CD4-positive, CD25-positive, alpha-beta regulatory T cell (primary cell): Measurements from ENCODE around the gene GDF11. TPM values are rescaled to one million over a fixed set of nuclear protein-coding genes. Genes with fewer than 3 reads are reported as not detected.

Source experiments
- ATAC-seq, 2 donors: fragments of 150-1000 bp; cut with Tn5 transposase; one replicate each; pipeline ENCODE4 v1.10.0; 2021; ENCODE audit warnings: low read depth in 2 of 2, moderate number of reproducible peaks in 2 of 2, moderate library complexity in 1 of 2
- DNase-seq, 3 donors: peaks; one replicate each; pipeline versions ENCODE4 v3.0.0 to v3.0.0-alpha.2; 2012 to 2022; ENCODE audit warnings: mixed read lengths in 1 of 3
- H3K27ac ChIP-seq: one replicate; pipeline ENCODE4 v1.7.0; 2013; ENCODE audit warnings: mild to moderate bottlenecking, low read length; ENCODE audit not compliant: insufficient read depth, poor library complexity, severe bottlenecking
- H3K27me3 ChIP-seq: one replicate; pipeline ENCODE4 v1.7.0; 2013; ENCODE audit warnings: low read length; ENCODE audit not compliant: control insufficient read depth, insufficient read depth
- H3K36me3 ChIP-seq: one replicate; pipeline ENCODE4 v1.7.0; 2013; ENCODE audit warnings: mild to moderate bottlenecking, low read length, moderate library complexity; ENCODE audit not compliant: control insufficient read depth, insufficient read depth
- H3K4me1 ChIP-seq: 2 replicates; pipeline ENCODE4 v1.7.0; 2013; ENCODE audit warnings: mild to moderate bottlenecking, low read length; ENCODE audit not compliant: insufficient read depth, control insufficient read depth, poor library complexity, severe bottlenecking
- H3K4me3 ChIP-seq: one replicate; pipeline ENCODE4 v1.7.0; 2013; ENCODE audit warnings: low read depth, mild to moderate bottlenecking, low read length, moderate library complexity
- H3K9me3 ChIP-seq, 2 experiments: 1 replicate in 1 of 2; 2 replicates in 1 of 2; pipeline ENCODE4 v1.7.0; 2013; ENCODE audit warnings: low read length in 2 of 2, mild to moderate bottlenecking in 1 of 2, moderate library complexity in 1 of 2; ENCODE audit not compliant: control insufficient read depth in 2 of 2
- H3K27ac Mint-ChIP-seq, 3 donors: one replicate each; pipeline ENCODE4 v1.8.0; 2020 to 2022; ENCODE audit warnings: mild to moderate bottlenecking in 3 of 3, mixed read lengths in 3 of 3, moderate library complexity in 2 of 3
- H3K27me3 Mint-ChIP-seq: one replicate; pipeline ENCODE4 v1.8.0; 2022; ENCODE audit warnings: mild to moderate bottlenecking, mixed read lengths
- H3K36me3 Mint-ChIP-seq: one replicate; pipeline ENCODE4 v1.8.0; 2020; ENCODE audit warnings: mixed read lengths
- H3K4me1 Mint-ChIP-seq, 4 donors: one replicate each; pipeline ENCODE4 v1.8.0; 2020 to 2022; ENCODE audit warnings: mixed read lengths in 4 of 4, mild to moderate bottlenecking in 1 of 4
- H3K4me3 Mint-ChIP-seq, 4 donors: one replicate each; pipeline ENCODE4 v1.8.0; 2020 to 2022; ENCODE audit warnings: mild to moderate bottlenecking in 4 of 4, mixed read lengths in 4 of 4, moderate library complexity in 3 of 4
- H3K9me3 Mint-ChIP-seq, 7 donors: one replicate each; pipeline ENCODE4 v1.8.0; 2020 to 2022; ENCODE audit warnings: mixed read lengths in 7 of 7, mild to moderate bottlenecking in 3 of 7, moderate library complexity in 2 of 7
- polyA plus RNA-seq, 4 donors: library from polyadenylated mRNA; unstranded; fragments of 300-500 nt; fragmentation: Illumina TruSeq; gene quantifications; one replicate each; pipeline ENCODE4 v1.2.3, GENCODE V29; 2021
- total RNA-seq: library from RNA; stranded (reverse); gene quantifications from one replicate; pipeline ENCODE4 v1.2.3, GENCODE V29; 2022

Gene GDF11
- total and polyA plus RNA-seq, 5 donors from 2014 or later, result 0.56 to 7.4 (median 0.75) TPM

- Histone ChIP-seq H3K36me3 (peaks cover 88% of the 10 kb centered on the region), H3K27me3 (no peaks in the 10 kb centered on the region), H3K4me1 (no peaks in the 10 kb centered on the region), H3K27ac (no peak overlapping the region), H3K9me3 (no peaks in the 10 kb centered on the region), H3K4me3 (no peak overlapping the region)
- DNase-seq, result peak in 2 of 3 donors; percentile 30 to 44
- Mint-ChIP-seq H3K27ac (peak overlapping the region in 1 of 3 donors; percentile 50), H3K4me3 (no peak overlapping the region), H3K27me3 (no peaks in the 10 kb centered on the region), H3K4me1 (peaks cover 0 to 17% (median 8%) of the 10 kb centered on the region in 4 donors), H3K36me3 (peaks cover 35% of the 10 kb centered on the region), H3K9me3 (no peaks in the 10 kb centered on the region)
- no peak for ATAC-seq
Observed at GRCh38 chr12:55797068-55797467, 54.1 kb downstream of the GDF11 start.

- no peak for ATAC-seq
- H3K4me3 Mint-ChIP-seq, result no peak overlapping the region
- Histone ChIP-seq H3K27ac (no peak overlapping the region), H3K4me3 (no peak overlapping the region), H3K36me3 (peaks cover 86% of the 10 kb centered on the region), H3K9me3 (no peaks in the 10 kb centered on the region), H3K27me3 (no peaks in the 10 kb centered on the region), H3K4me1 (no peaks in the 10 kb centered on the region)
- H3K4me1 Mint-ChIP-seq, result peaks cover 0 to 17% (median 8%) of the 10 kb centered on the region in 4 donors
- no peaks in the 10 kb centered on the region for H3K27me3 Mint-ChIP-seq
- DNase-seq, result no peak
- no peaks in the 10 kb centered on the region for H3K9me3 Mint-ChIP-seq
- peaks cover 35% of the 10 kb centered on the region for H3K36me3 Mint-ChIP-seq
- peak overlapping the region in 1 of 3 donors; percentile 84 for H3K27ac Mint-ChIP-seq
Observed at GRCh38 chr12:55797550-55797949, 54.6 kb downstream of the GDF11 start.

Other genes with a start within 250 kb of the GDF11 start
- not detected for gene OR6C4, start 193.5 kb upstream of the GDF11 start, total RNA-seq
- gene OR6C4, start 193.5 kb upstream of the GDF11 start, polyA plus RNA-seq, result not detected
- 0.25 TPM for gene OR2AP1, start 170.7 kb upstream of the GDF11 start, total RNA-seq
- not detected for gene OR2AP1, start 170.7 kb upstream of the GDF11 start, polyA plus RNA-seq
- not detected for gene OR10P1, start 106.2 kb upstream of the GDF11 start, total RNA-seq
- not detected for gene OR10P1, start 106.2 kb upstream of the GDF11 start, polyA plus RNA-seq
- 0.76 TPM for gene ITGA7, start 35.2 kb upstream of the GDF11 start, total RNA-seq
- under 1 TPM in 1 of 4 donors, not detected in 3; 0.29 TPM for gene ITGA7, start 35.2 kb upstream of the GDF11 start, polyA plus RNA-seq
- 60.1 TPM for gene BLOC1S1, start 27.1 kb upstream of the GDF11 start, total RNA-seq
- gene BLOC1S1, start 27.1 kb upstream of the GDF11 start, polyA plus RNA-seq, result 100 to 1,000 TPM in 3 of 4 donors, 10 to 100 TPM in 1; 83.6 to 128 (median 112) TPM
- 10.1 TPM for gene RDH5, start 22.7 kb upstream of the GDF11 start, total RNA-seq
- gene RDH5, start 22.7 kb upstream of the GDF11 start, polyA plus RNA-seq, result 1 to 10 TPM in 3 of 4 donors, under 1 TPM in 1; 0.94 to 1.6 (median 1.4) TPM
- 46.4 TPM for gene CD63, start 14.1 kb upstream of the GDF11 start, total RNA-seq
- 100 to 1,000 TPM; 145 to 205 (median 180) TPM for gene CD63, start 14.1 kb upstream of the GDF11 start, polyA plus RNA-seq
- 49.3 TPM for gene SARNP, start 74.6 kb downstream of the GDF11 start, total RNA-seq
- gene SARNP, start 74.6 kb downstream of the GDF11 start, polyA plus RNA-seq, result 100 to 1,000 TPM; 109 to 159 (median 134) TPM
- gene ORMDL2, start 74.9 kb downstream of the GDF11 start, total RNA-seq, result 17.8 TPM
- 100 to 1,000 TPM; 132 to 199 (median 140) TPM for gene ORMDL2, start 74.9 kb downstream of the GDF11 start, polyA plus RNA-seq
- gene DNAJC14, start 86.5 kb downstream of the GDF11 start, total RNA-seq, result 19.7 TPM
- 10 to 100 TPM; 38.3 to 43.0 (median 42.3) TPM for gene DNAJC14, start 86.5 kb downstream of the GDF11 start, polyA plus RNA-seq
- gene MMP19, start 99.8 kb downstream of the GDF11 start, total RNA-seq, result not detected
- gene MMP19, start 99.8 kb downstream of the GDF11 start, polyA plus RNA-seq, result not detected
- gene PYM1, start 184.8 kb downstream of the GDF11 start, total RNA-seq, result 34.0 TPM
- 100 to 1,000 TPM in 3 of 4 donors, 10 to 100 TPM in 1; 99.3 to 123 (median 114) TPM for gene PYM1, start 184.8 kb downstream of the GDF11 start, polyA plus RNA-seq
- 1,086 TPM for gene DGKA, start 188.0 kb downstream of the GDF11 start, total RNA-seq
- gene DGKA, start 188.0 kb downstream of the GDF11 start, polyA plus RNA-seq, result 100 to 1,000 TPM; 225 to 284 (median 253) TPM
- 0.69 TPM for gene PMEL, start 222.9 kb downstream of the GDF11 start, total RNA-seq
- gene PMEL, start 222.9 kb downstream of the GDF11 start, polyA plus RNA-seq, result under 1 TPM in 3 of 4 donors, not detected in 1; 0.52 to 0.86 (median 0.57) TPM
- 28.0 TPM for gene CDK2, start 223.7 kb downstream of the GDF11 start, total RNA-seq
- 10 to 100 TPM in 2 of 4 donors, 1 to 10 TPM in 2; 8.4 to 12.6 (median 10.0) TPM for gene CDK2, start 223.7 kb downstream of the GDF11 start, polyA plus RNA-seq
- gene RAB5B, start 231.0 kb downstream of the GDF11 start, total RNA-seq, result 60.8 TPM
- 10 to 100 TPM; 66.8 to 73.4 (median 68.3) TPM for gene RAB5B, start 231.0 kb downstream of the GDF11 start, polyA plus RNA-seq